Prostate gland (tissue), 2 donors: Measurements from ENCODE around the gene SGMS2.

ENCODE experiments used
- CTCF ChIP-seq, 4 experiments: fragments of 200-600 bp in 2 of 4; fragments of 450-650 bp in 2 of 4; sonication (generic) in 2 of 4; IDR thresholded peaks; 1 replicate in 3 of 4; 2 replicates in 1 of 4; pipeline ENCODE4 v1.5.1; 2016 to 2019; ENCODE audit warnings: antibody characterized with exemption in 4 of 4, mild to moderate bottlenecking in 2 of 4, moderate library complexity in 2 of 4
- POLR2A ChIP-seq: fragments of 450-650 bp; IDR thresholded peaks from one replicate; pipeline ENCODE4 v1.6.1; 2016; ENCODE audit warnings: antibody characterized with exemption, mild to moderate bottlenecking
- POLR2AphosphoS5 ChIP-seq: sonication (generic); formaldehyde crosslinking; IDR thresholded peaks from one replicate; pipeline ENCODE4 v1.6.1; 2017; ENCODE audit warnings: antibody characterized with exemption

- TF ChIP-seq CTCF (IDR thresholded peaks at IDR 0.05) (no peak), POLR2A (no peak), POLR2AphosphoS5 (no peak)
Measured at GRCh38 chr4:107870916-107871786, 46.4 kb downstream of the SGMS2 start.
